Dedifferentiated amniotic fluid mesenchymal stem cell (primary cell): ENCODE results near the gene ELP2.
"Not testable (repeated sequence)": the region's sequence is repeated elsewhere in the genome, so short reads cannot be mapped to it uniquely, and the experiment has no call there.

Experiments used
- DNase-seq: peaks from one replicate; pipeline ENCODE4 v3.0.0-alpha.2; 2016; ENCODE audit errors: extremely low spot score

ELP2 gene

GRCh38 chr18:36189486-36189885, 59.8 kb downstream of the ELP2 start:
- no peak for DNase-seq

- DNase-seq = no peak
These were observed 61.6 kb downstream of the ELP2 start for GRCh38 chr18:36191286-36191685.

- no peak for DNase-seq
These were observed 62.0 kb downstream of the ELP2 start for GRCh38 chr18:36191711-36192110.

GRCh38 chr18:36194600-36195315, 65.1 kb downstream of the ELP2 start:
- no peak for DNase-seq

GRCh38 chr18:36195427-36196122, 65.9 kb downstream of the ELP2 start:
- no peak for DNase-seq

- no peak for DNase-seq
These were observed 66.7 kb downstream of the ELP2 start for GRCh38 chr18:36196238-36196995.

- no peak for DNase-seq
These were observed 67.9 kb downstream of the ELP2 start for GRCh38 chr18:36197511-36198166.

GRCh38 chr18:36199691-36200295, 70.1 kb downstream of the ELP2 start:
- DNase-seq = no peak

GRCh38 chr18:36200354-36200771, 70.7 kb downstream of the ELP2 start:
- no peak for DNase-seq

- DNase-seq = no peak
These were observed 72.1 kb downstream of the ELP2 start for GRCh38 chr18:36201765-36202164.

- DNase-seq = no peak
These were observed 73.7 kb downstream of the ELP2 start for GRCh38 chr18:36203360-36203895.

- no peak for DNase-seq
These were observed 75.5 kb downstream of the ELP2 start for GRCh38 chr18:36205166-36205565.

GRCh38 chr18:36207303-36207702, 77.6 kb downstream of the ELP2 start:
- no peak for DNase-seq

GRCh38 chr18:36207969-36208368, 78.3 kb downstream of the ELP2 start:
- DNase-seq = not testable (repeated sequence)

- DNase-seq = no peak
These were observed 81.9 kb downstream of the ELP2 start for GRCh38 chr18:36211612-36212065.

GRCh38 chr18:36212301-36213171, 82.8 kb downstream of the ELP2 start:
- DNase-seq = no peak

- no peak for DNase-seq
These were observed 85.1 kb downstream of the ELP2 start for GRCh38 chr18:36214811-36215210.

GRCh38 chr18:36215577-36215976, 85.9 kb downstream of the ELP2 start:
- no peak for DNase-seq

- DNase-seq = no peak
These were observed 87.6 kb downstream of the ELP2 start for GRCh38 chr18:36217348-36217747.

GRCh38 chr18:36229188-36229587, 99.5 kb downstream of the ELP2 start:
- DNase-seq = no peak
